Stimulated activated CD4-positive, alpha-beta T cell treated with anti-CD3 and anti-CD28 coated beads, Interleukin-4, amount 100 ng/mL, for 4 hours (primary cell): ENCODE measurements around the gene RNF207.

Experiments
- DNase-seq, 2 experiments: peaks; one replicate each; pipeline ENCODE4 v3.0.0-alpha.2; 2020

Gene RNF207

DNA sequence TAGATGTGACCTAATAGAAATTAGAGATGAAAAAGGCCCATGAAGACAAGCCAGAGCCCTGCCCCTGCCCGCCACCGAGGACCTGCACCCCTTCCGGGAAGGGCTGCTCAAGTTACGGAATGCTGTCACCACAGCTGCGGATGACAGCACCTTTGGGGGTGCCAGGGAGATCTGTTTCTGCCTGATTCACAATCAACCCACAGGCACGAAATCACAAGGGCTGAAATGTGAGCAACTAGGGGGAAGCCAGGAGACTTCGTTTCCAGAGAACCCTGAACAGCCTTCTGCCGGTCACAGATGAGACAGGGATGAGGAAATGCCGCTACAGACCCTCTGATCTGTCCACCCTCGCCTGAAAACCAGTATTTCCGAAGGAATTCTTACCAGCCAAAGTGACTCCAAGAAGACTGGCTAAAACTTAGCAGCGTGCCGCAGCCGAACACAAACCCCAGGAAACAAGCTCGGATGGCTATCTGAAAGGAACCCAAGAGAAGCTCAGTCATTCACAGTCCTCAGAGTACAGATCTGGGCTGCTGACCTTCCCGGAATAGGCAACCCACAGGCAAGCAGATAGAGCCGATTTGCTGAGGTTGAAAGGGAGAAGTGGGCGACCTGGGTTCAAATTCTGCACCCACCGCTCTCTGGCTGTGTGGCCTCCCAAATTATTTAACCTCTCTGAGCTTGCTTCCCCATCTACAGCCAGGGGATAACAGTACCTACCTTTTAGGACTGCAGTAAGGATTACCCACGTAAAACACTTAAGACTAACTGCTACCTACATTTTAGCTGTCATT, 28.8 kb downstream of the RNF207 start:
- DNase-seq = no peak

DNA sequence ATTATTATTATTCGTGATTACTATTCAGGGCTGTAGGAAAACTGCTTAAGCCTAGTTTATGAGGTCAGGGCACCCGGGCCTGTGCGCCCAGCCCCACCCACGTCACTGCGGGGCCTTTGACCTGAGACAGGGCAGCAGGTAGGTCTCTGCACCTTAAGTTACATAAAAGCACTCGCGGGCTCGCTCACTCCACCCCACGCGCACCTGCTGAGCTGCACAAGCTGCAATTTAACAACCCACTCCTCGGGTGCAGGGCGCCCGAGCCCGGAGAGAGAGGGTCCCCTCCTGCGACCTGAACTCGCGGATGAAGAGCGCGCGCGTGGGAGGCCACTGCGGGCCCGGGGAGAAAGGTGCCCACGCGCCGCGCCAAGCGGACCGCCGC, 29.4 kb downstream of the RNF207 start:
- peak; percentile 27 to 33 for DNase-seq

DNA sequence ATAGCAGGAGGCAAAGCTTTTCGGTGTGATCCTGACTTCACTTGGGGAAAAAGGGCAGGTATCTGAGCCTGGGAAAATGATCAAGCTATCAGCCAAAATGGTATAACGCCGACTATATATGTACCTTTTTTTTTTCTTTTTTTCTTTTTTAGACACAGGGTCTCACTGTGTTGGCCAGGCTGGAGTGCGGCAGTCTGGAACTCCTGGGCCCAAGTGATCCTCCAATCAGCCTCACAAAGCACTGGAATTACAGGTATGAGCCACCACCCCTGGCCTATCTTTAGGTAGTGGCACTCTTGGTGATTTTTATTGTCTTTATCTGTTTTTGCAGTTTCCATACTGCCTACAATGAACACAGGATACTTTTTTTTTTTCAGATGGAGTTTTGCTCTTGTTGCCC, 31.2 kb downstream of the RNF207 start:
- DNase-seq = no peak

DNA sequence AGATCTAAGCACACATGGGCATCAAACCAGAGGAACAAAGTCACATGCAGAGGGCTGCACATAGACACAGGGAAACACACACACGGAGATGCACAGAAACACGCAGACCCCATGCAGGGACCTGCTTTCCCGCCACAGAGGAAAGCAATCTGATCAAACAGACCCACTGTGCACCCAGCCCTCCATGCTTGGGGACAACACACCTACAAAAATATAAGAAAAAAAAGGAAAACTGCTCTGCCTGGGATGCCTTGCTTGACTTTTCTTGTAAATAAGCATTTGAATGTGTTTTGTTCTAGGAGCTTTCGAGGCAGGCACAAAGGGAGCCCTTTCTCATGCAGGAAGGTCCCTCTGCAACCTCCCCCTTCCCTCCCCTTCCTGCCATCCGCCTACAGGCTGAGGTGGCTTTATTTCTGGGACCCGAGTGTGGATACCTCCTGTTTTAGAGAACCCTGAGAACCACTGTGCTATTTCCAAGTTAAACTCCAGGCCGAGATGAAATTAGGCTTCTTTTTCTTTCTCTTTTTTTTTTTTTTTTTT, 33.4 kb downstream of the RNF207 start:
- no peak for DNase-seq

GRCh38 chr1:6239950-6240768, 34.2 kb downstream of the RNF207 start:
- DNase-seq = no peak

- DNase-seq = no peak
Observed at GRCh38 chr1:6241107-6241886, 35.4 kb downstream of the RNF207 start.

DNA sequence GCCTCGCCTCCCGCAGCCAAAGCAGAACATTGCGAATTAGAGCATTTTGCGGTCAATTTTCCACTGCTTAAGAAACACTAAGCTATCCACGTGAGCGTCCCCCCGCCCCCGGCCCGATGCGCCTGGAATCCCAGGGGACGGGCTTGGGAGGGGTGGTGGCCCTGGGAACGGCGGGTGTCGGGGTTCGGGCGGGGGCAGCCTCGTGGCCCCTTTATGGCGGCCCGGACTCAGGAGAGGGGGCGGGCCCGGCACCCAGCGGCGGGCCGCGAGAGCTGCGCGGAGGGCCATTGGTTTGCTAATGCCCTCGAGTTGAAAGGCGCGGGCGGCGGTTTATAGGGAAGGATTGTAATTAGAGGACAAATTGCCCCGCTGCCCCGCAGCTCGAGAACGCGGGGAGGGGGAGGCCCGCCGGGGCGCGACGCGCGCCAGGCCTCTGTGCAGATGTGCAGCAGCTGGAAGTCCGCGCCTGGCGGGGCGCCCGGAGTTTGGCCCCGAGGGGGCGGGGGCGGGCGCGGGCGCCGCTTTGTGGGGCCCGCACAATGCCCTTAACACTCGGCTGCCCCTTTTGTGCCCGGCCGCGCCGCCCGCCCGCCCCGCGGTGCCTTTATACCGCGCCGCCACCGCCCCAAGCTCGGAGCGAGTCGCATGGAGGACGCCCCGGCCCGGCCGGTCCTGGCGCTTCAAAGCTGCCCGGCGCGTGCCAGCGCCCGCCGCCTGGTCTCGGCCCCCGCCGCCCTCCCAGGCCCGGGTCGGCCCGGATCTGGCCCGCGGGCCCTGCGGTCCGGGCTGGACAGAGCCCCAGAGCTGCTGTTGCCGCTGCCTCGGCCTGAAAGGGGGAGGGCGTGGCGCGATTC, 36.2 kb downstream of the RNF207 start:
- DNase-seq = no peak

DNA sequence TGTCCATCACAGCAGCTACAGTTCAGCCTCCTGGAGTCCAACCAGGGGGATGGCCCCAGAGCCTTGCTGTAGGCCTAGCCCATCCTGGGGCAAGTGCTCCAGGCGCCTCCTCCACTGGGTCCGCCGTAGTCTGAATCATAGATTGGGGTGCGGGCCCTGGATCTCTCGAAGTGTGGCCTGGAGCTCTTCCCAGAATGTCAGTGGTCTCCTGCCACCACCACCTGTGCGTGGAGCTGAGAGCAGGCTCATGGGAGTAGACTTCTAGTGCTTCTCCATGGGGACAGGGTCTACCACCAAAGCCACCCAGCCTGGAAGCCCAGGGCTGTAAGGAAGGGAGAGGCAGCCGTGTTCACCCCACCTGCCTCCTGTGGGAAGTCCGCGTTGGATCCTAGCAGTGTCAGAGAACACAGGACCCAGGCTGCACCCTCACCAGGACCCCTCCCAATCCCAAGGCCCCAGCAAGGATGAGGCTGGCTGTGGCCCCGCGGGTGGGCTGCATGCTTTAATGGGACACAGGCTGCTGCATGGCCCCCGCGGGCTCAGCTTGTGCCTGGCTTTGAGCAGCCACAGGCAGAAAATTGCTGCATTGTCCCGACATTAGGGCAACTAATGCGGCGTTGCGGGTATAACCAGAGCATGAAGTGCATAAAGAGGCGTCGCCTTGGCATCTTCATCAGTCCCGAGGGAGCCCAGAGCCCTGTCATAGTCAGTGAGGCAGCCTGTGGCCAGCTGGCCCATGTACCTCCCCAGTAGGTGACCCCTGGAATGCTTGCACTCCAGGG, 37.3 kb downstream of the RNF207 start:
- DNase-seq = no peak

DNA sequence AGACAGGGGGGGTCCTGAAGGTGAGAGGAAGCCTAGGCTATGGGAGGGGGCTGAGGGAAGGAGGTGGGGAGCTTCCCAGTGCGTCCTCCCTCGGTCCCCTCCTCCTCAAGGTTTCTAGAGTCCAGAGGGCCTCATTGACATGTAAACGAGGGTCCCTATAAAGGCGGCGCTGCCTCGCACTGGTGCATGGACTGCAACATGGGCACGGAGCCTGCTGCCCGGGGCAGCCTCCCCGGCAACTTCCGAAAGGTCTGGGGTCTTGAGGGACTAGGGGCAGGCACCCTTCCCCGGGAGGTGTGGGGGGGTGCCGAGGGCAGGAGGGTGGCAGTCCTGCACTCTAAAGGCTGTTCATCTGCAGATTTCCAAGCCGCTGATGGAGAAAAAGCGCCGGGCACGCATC, 38.1 kb downstream of the RNF207 start, which contains the start of gene HES3:
TSS of gene HES3 (plus strand) at position 187 of the 400 bp plus-strand sequence. CDS start at position 374, 187 bp downstream.
- DNase-seq = no peak

DNA sequence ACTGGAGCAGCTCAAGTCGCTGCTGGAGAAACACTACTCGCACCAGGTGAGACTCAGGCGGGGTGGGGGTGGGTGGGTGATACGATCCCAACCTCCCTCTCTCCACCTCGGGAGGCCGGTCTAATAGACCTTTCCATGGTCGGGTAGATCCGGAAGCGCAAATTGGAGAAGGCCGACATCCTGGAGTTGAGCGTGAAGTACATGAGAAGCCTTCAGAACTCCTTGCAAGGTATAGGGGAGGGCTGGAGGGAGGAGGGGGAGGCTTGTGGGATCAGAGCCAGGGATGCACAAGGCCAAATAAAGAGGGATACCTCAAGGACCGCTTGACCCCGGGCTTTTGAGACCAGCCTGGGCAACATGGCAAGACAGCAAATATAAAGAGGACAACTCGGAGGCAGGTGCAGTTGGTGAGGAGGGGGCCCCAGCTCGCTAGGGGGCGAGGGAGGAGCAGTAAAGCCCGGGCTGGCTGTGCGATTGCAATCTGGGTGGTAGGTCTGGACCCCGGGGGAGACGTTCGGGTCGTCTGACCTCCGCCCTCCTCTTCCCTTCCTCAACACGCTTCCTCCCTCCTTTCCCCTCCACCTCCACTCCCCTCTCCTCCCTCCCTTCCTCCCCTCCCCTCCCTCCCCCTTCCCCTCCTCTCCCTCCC, 38.6 kb downstream of the RNF207 start:
- DNase-seq = no peak

DNA sequence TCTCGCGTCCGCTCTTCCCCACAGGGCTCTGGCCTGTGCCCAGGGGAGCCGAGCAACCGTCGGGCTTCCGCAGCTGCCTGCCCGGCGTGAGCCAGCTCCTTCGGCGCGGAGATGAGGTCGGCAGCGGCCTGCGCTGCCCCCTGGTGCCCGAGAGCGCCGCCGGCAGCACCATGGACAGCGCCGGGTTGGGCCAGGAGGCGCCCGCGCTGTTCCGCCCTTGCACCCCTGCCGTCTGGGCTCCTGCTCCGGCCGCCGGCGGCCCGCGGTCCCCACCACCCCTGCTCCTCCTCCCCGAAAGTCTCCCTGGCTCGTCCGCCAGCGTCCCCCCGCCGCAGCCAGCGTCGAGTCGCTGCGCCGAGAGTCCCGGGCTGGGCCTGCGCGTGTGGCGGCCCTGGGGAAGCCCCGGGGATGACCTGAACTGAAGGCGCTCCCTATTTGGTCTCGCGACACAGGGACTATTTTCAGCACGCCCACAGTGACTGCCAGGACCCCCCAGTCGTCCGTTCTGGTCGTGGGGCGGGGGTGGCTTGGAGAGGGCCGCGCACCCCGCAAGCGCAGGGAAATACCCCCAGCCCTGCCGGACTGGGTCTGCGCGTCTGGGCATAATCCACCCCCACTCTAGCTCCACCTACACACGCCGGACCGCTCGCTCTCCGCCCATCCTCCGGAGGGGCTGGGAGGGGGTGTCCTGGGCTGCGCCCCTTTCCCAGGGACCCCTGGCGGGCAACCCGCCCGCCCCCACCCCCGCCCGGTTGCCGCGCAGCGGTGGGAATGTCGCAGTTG, 39.4 kb downstream of the RNF207 start:
- DNase-seq = peak; percentile 59 to 82

GRCh38 chr1:6245869-6246496, 40.1 kb downstream of the RNF207 start:
- peak in 1 of 2 experiments; percentile 43 for DNase-seq

DNA sequence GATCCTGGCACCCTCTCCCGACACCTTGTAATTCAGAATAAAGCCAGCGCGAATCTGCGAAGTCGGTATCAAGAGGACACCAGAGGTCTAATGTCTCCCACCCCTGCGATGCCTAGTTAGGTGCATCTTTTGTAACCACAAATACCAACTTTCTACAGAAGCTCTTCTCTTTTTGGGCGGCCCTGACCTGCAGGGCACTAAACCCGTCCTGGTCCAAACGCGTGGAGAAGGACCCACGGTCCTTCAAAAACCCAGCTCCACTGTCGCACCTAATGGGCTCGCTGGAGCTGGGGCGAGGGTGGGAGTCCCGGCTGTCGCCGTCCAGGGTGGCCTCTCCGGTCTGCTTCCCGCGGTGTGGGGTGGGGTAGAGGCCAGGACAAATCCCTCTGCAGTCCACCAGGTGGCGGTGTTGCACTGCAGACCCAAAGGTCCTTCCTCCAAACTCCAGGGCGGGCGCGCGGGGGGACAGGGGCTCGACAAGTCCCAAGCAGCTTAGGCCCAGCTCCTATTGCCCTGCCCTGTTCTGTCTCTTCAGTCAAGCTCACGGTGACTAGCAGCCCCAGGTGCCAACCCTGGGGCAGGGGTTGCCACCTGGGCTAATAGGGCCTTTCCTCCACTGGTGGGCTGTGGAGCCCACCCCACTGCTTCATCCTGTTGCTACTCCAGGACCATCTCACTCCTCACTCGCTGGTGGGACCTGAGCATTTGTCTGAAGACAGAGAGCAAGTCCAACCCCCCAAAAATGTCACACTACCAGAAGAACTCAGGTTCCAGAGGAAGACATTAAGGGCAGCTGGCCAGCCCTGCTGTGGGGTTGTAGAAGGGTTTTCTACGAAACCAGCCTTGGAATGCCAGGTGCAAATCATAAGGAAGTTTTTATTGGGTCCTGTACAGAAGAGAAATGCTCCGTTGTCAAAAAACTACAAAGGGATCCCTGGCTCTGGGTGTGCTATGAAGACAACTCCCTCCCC, 40.9 kb downstream of the RNF207 start:
- peak; percentile 66 to 82 for DNase-seq

- DNase-seq = no peak
Observed at GRCh38 chr1:6247651-6248050, 41.7 kb downstream of the RNF207 start.

DNA sequence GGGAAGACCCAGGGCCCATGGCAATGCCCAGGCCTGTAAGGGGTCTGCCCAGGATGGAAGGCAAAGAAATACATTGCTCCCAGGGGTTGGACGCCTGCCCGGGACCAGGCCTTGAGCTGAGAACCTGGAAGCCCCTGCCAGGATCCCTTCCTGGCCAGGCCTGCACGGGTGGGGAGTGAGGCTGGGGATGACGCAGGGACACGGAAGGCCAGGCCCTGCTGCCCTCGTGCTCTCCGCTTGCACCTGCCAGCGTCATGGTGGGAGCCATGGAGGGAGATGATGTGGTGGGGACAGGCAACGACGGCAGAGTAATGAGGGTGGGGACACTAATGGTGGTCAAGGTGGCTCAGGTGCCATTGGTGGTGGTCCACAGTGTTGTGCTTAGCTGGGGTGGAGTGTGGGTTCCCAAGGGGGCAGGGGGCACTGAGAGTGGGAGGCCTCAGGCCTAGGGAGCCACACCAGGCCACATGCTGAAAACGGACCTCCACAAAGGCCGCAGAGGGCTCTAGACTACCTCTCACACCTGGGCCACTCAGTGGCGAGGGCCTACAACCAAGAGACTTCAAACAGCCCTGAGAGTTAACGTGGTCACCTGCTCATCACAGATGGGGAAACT, 42.4 kb downstream of the RNF207 start:
- no peak for DNase-seq

DNA sequence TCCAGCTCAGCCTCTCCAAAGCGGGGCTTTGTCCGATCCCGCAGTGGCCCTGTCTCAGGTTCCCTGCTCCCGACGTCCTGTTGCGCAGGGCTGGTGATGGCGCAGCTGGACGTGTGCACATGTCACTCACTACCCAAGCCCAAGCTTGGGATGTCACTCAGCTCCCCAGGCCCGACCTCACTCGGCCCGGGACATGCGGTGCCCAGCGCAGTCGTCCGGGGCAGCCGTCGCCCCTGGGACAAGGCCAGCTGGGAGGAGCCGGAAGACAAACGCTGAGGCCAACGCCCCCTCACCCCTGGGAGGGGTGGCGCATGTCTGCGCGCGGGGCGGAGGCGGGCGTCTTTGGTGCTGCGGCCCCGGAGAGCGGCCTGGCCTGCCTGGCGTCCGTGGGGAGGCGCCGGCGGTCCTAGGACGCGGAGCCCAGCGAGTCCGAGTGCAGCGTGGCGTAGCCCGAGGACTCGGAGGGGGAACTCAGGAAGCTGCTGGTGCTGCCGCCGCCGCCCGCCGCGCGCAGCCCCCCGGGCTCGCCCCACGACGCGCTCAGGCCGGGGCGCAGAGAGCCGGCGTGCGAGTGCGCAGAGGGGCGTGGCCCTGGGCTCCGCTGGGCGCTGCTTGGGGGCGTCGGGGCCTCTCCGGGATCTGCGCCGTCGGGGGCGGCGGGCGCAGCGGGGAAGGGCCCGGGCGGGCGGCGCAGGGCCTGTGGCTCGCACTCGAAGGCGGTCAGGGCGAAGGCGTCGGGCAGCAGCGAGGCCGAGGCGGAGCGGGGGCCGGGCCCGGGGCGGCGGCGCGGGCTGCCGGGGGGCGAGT, 43.2 kb downstream of the RNF207 start:
- no peak for DNase-seq
